Adrenal gland (tissue), 12 donors: ENCODE data around the gene ENPP6. TPM values are rescaled to one million over a fixed set of nuclear protein-coding genes. Genes with fewer than 3 reads are reported as not detected.

Source experiments
- DNase-seq, 7 donors: peaks; one replicate each; pipeline ENCODE4 v3.0.0-alpha.2; 2019 to 2020
- H3K27ac ChIP-seq, 5 donors: fragments of 200-600 bp; sonication (generic) in 4 of 5; 1 replicate in 3 of 5; 2 replicates in 2 of 5; pipeline versions ENCODE4 v1.5.1 to v1.8.0; 2016 to 2020; ENCODE audit warnings: mild to moderate bottlenecking in 1 of 5
- H3K27me3 ChIP-seq: fragments of 200-600 bp; 2 replicates; pipeline ENCODE4 v1.8.0; 2021
- H3K36me3 ChIP-seq, 2 donors: fragments of 200-600 bp; replicated peaks in 1 of 2; 1 replicate in 1 of 2; 2 replicates in 1 of 2; pipeline versions ENCODE4 v1.5.1 to v1.8.0; 2018 to 2022
- H3K4me1 ChIP-seq, 2 donors: fragments of 200-600 bp; replicated peaks in 1 of 2; 1 replicate in 1 of 2; 2 replicates in 1 of 2; pipeline versions ENCODE4 v1.5.1 to v1.8.0; 2018 to 2021
- H3K4me3 ChIP-seq, 4 donors: fragments of 200-600 bp; sonication (generic) in 3 of 4; one replicate each; pipeline ENCODE4 v1.5.1; 2016 to 2018
- H3K9me3 ChIP-seq, 3 donors: fragments of 200-600 bp; sonication (generic) in 1 of 3; replicated peaks in 1 of 3; 1 replicate in 2 of 3; 2 replicates in 1 of 3; pipeline versions ENCODE4 v1.5.1 to v1.8.0; 2016 to 2021
- CTCF ChIP-seq, 6 experiments: fragments of 450-650 bp in 4 of 6; fragments of 200-600 bp in 2 of 6; sonication (generic) in 1 of 6; IDR thresholded peaks; 1 replicate in 5 of 6; 2 replicates in 1 of 6; pipeline versions ENCODE4 v1.5.1 to v1.8.0; 2016 to 2021; ENCODE audit warnings: antibody characterized with exemption in 6 of 6, mild to moderate bottlenecking in 2 of 6, moderate library complexity in 1 of 6
- POLR2A ChIP-seq, 2 donors: fragments of 450-650 bp; IDR thresholded peaks; one replicate each; pipeline ENCODE4 v1.6.1; 2017; ENCODE audit warnings: antibody characterized with exemption in 2 of 2, mild to moderate bottlenecking in 2 of 2, moderate library complexity in 1 of 2
- WGBS, 4 donors: extraction: QIAGEN DNeasy Blood & Tissue Kit in 2 of 4; methylation state at CpG; one replicate each; pipeline versions ENCODE4 v1.1.5 to v1.1.7; 2013 to 2017; 5-methylcytosine and 5-hydroxymethylcytosine counted together
- intact Hi-C, 2 donors: fragments of 100-400 bp; cut with DNase I; formaldehyde crosslinking; loops; one replicate each; pipeline versions ENCODE4 v1.14.1 to v1.15.0; 2022 to 2023
- polyA plus RNA-seq, 3 donors: library from polyadenylated mRNA; stranded (reverse); fragments of 200-250 nt in 2 of 3; fragments of 350-450 nt in 1 of 3; fragmentation: Illumina TruSeq in 1 of 3; extraction: RNeasy Lipid Tissue Mini Kit (QIAGEN cat#74804) in 1 of 3; gene quantifications; one replicate each; pipeline ENCODE4 v1.2.3, GENCODE V29; 2013 to 2014
- total RNA-seq, 9 donors: library from RNA; depleted of rRNA in 4 of 9; stranded (reverse); fragments of >200 nt in 4 of 9; fragments of 120-200 nt in 1 of 9; fragmentation: NEBNext Ultra II Directional in 1 of 9; extraction: Animal tissue kit (Norgen Biotek cat#: 25700) in 1 of 9; gene quantifications; one replicate each; pipeline versions ENCODE4 v1.1.0 to v1.2.4, GENCODE V29; 2013 to 2023
- donor health status: healthy with polysubstance abuse.
- donor health status: Bipolar disorder and iron deficiency.
- donor health status: DM: yes; HTN: yes; CAD: no.
- donor health status: DM: no; HTN: no; CAD: no.
- donor health status: DM: no; HTN: no; CAD: no.
- donor health status: DM: yes; HTN: yes; CAD: no.

ENPP6 gene
- total and polyA plus RNA-seq, 12 donors = 0.18 to 11.3 (median 0.46) TPM; not detected in 1

DNA sequence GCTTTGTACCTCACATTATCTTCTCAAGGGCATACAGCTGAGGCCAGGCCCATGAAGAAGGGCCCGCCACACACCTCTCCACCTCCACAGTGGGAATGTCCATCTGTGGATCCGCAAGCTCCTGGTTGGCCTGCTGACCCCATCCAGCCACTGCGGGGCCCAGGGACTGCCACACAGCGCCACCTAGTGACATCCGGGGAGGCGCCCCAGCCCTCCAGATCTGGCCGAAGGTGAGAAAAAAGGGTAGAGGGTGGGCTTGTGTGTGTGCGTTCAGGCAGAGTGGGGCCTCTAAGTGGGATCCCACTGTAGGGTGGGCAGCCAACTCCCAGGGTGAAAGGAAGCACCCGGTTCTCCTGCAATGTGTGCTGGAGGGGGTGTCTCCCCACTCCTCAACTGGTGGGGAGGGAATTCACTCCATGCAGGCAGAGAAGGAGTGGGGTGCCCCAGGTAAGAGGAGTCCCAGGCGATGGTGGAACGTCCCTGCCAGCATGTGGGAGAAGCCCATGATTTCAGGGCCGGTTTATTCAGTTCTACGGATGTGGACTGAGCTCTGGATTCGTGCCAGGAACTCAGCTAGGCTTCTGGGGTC, 117.3 kb downstream of the ENPP6 start:
- DNase-seq = peak in 6 of 7 donors; percentile 36 to 67 (median 54)
- no peak for TF ChIP-seq POLR2A (IDR thresholded peaks at IDR 0.05)
- TF ChIP-seq CTCF (IDR thresholded peaks at IDR 0.05) = peak in 4 of 6 experiments; percentile 54 to 67 (median 62)
- Histone ChIP-seq H3K27me3 (no peaks in the 10 kb centered on the region), H3K4me3 (no peak overlapping the region), H3K27ac (no peak overlapping the region), H3K36me3 (no peaks in the 10 kb centered on the region), H3K4me1 (peaks cover 7 to 9% of the 10 kb centered on the region in 2 donors), H3K9me3 (no peaks in the 10 kb centered on the region)
- WGBS, 4 donors = 20 to 71% (median 38%) methylated on average over 9 to 14 of the region's 14 CpGs
- intact Hi-C loops = loop anchor here in 1 of 2 donors (5.0 kb wide), 1 partner anchor 263 kb away; no protein-coding TSS in a partner anchor

DNA sequence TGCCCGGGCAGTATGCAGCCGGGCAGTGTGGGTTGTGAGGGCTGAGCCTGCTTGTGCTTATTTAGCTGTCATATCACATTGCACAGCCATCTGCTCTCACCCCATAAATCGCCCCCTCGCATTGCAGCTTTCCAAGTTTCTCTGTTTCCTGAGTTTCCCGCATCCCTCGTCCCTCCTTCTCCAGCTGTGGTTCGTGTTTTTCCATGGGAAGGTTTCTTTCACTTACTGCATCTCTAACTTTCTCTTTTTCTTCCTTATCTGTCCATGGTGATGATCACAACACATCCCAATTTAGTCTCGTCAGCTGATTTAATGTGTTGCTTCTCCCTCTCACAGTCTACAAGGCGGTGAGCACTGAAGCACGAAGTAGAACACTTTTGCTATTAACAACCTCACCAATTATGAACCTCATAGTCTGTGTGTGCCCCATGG, 118.1 kb downstream of the ENPP6 start:
- Histone ChIP-seq H3K4me3 (no peak overlapping the region), H3K27me3 (no peaks in the 10 kb centered on the region), H3K9me3 (no peaks in the 10 kb centered on the region), H3K4me1 (peaks cover 7 to 9% of the 10 kb centered on the region in 2 donors), H3K36me3 (no peaks in the 10 kb centered on the region), H3K27ac (no peak overlapping the region)
- 69 to 79% (median 72%) methylated on average over 9 to 10 of the region's 10 CpGs for WGBS, 4 donors
- TF ChIP-seq POLR2A (IDR thresholded peaks at IDR 0.05) (no peak), CTCF (IDR thresholded peaks at IDR 0.05) (no peak)
- intact Hi-C loops = no loop called here
- DNase-seq = no peak

DNA sequence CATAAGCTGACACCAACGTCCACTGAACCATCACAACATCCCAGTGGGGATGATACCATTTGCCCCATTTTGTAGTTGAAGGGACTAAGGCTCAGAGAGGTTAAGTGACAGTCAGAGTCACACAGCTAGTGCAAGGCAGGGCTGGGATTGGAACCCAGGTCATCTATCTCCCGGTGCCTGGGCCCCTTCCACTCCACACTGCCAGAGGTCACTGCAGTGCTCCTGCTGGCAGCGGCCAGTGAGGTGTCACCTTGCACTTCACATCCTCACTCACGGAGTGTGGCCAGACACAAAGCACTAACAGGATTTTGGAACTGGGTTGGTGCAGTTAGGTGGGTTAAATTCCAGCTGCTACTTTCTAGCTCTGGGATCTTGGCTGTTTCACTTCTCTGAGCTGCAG, 118.7 kb downstream of the ENPP6 start:
- H3K36me3 ChIP-seq = no peaks in the 10 kb centered on the region
- H3K27ac ChIP-seq = no peak overlapping the region
- TF ChIP-seq POLR2A (IDR thresholded peaks at IDR 0.05) (no peak), CTCF (IDR thresholded peaks at IDR 0.05) (no peak)
- peaks cover 7 to 9% of the 10 kb centered on the region in 2 donors for H3K4me1 ChIP-seq
- no peak for DNase-seq
- H3K4me3 ChIP-seq = no peak overlapping the region
- no peaks in the 10 kb centered on the region for H3K27me3 ChIP-seq
- intact Hi-C loops = no loop called here
- WGBS, 4 donors = 72 to 86% (median 81%) methylated on average over 1 to 4 of the region's 4 CpGs
- no peaks in the 10 kb centered on the region for H3K9me3 ChIP-seq

- Histone ChIP-seq H3K27ac (no peak overlapping the region), H3K27me3 (no peaks in the 10 kb centered on the region), H3K36me3 (no peaks in the 10 kb centered on the region), H3K9me3 (no peaks in the 10 kb centered on the region), H3K4me3 (no peak overlapping the region), H3K4me1 (peaks cover 7 to 9% of the 10 kb centered on the region in 2 donors)
- intact Hi-C loops = no loop called here
- 89 to 93% (median 92%) methylated on average over 13 of the region's 13 CpGs for whole genome bisulfite sequencing, 4 donors
- no peak for TF ChIP-seq POLR2A (IDR thresholded peaks at IDR 0.05)
- TF ChIP-seq CTCF (IDR thresholded peaks at IDR 0.05) = no peak
- DNase-seq = no peak
Observed at GRCh38 chr4:184097815-184098214, 119.9 kb downstream of the ENPP6 start.
